Lower lobe of right lung (tissue), 2 donors: ENCODE data around the gene AUTS2. TPM values are rescaled to one million over a fixed set of nuclear protein-coding genes. Genes with fewer than 3 reads are reported as not detected.

Experiments
- ATAC-seq, 2 donors: fragments of 200-7000 bp; cut with Tn5 transposase; one replicate each; pipeline ENCODE4 v1.9.1; 2020 to 2022; ENCODE audit warnings: mild to moderate bottlenecking in 2 of 2, moderate library complexity in 2 of 2
- DNase-seq: peaks from one replicate; pipeline ENCODE4 v3.0.0-alpha.2; 2020
- H3K27ac ChIP-seq: fragments of 200-600 bp; one replicate; pipeline ENCODE4 v1.8.0; 2022
- H3K27me3 ChIP-seq: fragments of 200-600 bp; one replicate; pipeline ENCODE4 v1.8.0; 2022; ENCODE audit warnings: low read depth
- H3K36me3 ChIP-seq: fragments of 200-600 bp; one replicate; pipeline ENCODE4 v1.8.0; 2022; ENCODE audit warnings: mild to moderate bottlenecking
- H3K4me1 ChIP-seq: fragments of 200-600 bp; one replicate; pipeline ENCODE4 v1.8.0; 2022
- H3K4me3 ChIP-seq: fragments of 200-600 bp; one replicate; pipeline ENCODE4 v1.8.0; 2022; ENCODE audit warnings: mild to moderate bottlenecking
- H3K9me3 ChIP-seq: fragments of 200-600 bp; one replicate; pipeline ENCODE4 v1.8.0; 2022
- intact Hi-C: fragments of 100-400 bp; cut with DNase I; formaldehyde crosslinking; loops from one replicate; pipeline ENCODE4 v1.11.0; 2022
- total RNA-seq: library from RNA; stranded (reverse); fragmentation: NEBNext Ultra II Directional; extraction: Animal tissue kit (Norgen Biotek cat#: 25700); gene quantifications from one replicate; pipeline ENCODE4 v1.2.1, GENCODE V29; 2021
- TF ChIP-seq, protein P1 (sequence below): fragments of 200-600 bp; IDR thresholded peaks from one replicate; pipeline ENCODE4 v1.8.0; 2022; ENCODE audit warnings: antibody characterized with exemption, mild to moderate bottlenecking
- donor health status: DM: no; HTN: yes; CAD: no; lungs with severe emphysema.

The AUTS2 gene
- total RNA-seq, 1 donor from 2014 or later, result 45.7 TPM

DNA sequence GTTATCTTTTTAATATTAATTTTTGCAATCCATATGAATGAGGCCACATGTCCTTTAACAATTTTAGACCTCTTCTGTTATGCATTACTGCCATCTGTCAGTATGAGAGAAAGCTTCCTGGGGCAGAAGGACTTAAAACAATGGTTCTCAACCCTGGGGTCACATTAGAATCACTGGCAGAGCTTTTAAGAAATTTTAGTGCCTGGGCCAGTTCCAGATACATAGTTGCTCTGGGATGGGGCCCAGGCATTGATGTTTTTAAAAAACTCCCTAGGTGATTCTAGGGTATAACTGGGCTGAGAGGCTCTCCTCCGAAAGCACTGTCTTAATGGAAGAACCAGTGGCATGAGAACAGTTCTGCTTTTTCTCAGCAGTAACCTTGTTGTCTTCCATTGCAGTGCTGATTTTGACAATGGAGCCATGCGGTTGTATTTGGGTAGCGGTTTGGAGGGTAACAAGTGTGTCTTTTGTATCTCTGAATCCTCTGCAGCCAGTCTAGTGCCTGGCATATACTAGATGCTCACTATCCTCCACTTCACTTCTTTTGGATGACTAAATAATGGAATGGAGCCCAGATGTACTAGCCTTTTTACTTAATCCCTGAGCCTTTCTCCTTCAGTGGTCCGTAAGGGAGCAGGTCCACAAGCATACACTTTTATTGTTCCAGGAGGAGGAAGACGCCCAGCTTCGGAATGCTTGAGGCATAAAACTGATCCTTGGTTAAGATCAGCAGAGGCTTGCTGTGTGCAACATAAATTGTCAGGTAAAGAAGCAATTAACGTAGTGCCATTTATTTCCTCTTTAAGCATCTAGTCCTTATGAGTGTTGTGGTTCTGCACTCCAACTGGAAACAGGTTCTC lies 227.1 kb downstream of the AUTS2 start:
- TF ChIP-seq, protein P1, sequence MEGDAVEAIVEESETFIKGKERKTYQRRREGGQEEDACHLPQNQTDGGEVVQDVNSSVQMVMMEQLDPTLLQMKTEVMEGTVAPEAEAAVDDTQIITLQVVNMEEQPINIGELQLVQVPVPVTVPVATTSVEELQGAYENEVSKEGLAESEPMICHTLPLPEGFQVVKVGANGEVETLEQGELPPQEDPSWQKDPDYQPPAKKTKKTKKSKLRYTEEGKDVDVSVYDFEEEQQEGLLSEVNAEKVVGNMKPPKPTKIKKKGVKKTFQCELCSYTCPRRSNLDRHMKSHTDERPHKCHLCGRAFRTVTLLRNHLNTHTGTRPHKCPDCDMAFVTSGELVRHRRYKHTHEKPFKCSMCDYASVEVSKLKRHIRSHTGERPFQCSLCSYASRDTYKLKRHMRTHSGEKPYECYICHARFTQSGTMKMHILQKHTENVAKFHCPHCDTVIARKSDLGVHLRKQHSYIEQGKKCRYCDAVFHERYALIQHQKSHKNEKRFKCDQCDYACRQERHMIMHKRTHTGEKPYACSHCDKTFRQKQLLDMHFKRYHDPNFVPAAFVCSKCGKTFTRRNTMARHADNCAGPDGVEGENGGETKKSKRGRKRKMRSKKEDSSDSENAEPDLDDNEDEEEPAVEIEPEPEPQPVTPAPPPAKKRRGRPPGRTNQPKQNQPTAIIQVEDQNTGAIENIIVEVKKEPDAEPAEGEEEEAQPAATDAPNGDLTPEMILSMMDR, result no peak
- no peak overlapping the region for H3K27ac ChIP-seq
- no peaks in the 10 kb centered on the region for H3K27me3 ChIP-seq
- peaks cover 51% of the 10 kb centered on the region for H3K4me1 ChIP-seq
- no peaks in the 10 kb centered on the region for H3K36me3 ChIP-seq
- H3K9me3 ChIP-seq, result no peaks in the 10 kb centered on the region
- no peak for ATAC-seq
- intact Hi-C loops, result no loop called here
- H3K4me3 ChIP-seq, result no peak overlapping the region
- no peak for DNase-seq

DNA sequence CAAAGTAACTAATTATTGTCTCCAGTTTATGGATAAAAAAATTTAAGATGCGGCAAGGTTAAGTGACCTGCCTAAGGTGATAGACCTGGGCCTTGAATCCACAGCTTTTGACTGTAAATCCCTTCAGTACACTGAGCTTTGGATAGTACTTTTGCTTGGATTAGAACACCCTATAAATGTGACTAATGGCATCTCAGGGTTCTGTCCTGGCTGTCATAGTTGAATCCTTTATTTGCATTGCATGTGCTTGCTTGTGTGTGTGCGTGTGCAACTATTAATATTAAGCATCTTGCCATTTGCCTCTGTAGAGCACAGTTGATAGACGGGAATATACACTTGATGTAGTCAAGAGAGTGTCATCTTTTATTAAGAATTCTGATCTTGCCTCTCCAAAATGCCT lies 228.0 kb downstream of the AUTS2 start:
- intact Hi-C loops, result no loop called here
- Histone ChIP-seq H3K9me3 (no peaks in the 10 kb centered on the region), H3K36me3 (no peaks in the 10 kb centered on the region), H3K27me3 (no peaks in the 10 kb centered on the region), H3K4me1 (peaks cover 49% of the 10 kb centered on the region), H3K4me3 (no peak overlapping the region), H3K27ac (no peak overlapping the region)
- TF ChIP-seq, protein P1, result no peak
- ATAC-seq (no peak), DNase-seq (no peak)

DNA sequence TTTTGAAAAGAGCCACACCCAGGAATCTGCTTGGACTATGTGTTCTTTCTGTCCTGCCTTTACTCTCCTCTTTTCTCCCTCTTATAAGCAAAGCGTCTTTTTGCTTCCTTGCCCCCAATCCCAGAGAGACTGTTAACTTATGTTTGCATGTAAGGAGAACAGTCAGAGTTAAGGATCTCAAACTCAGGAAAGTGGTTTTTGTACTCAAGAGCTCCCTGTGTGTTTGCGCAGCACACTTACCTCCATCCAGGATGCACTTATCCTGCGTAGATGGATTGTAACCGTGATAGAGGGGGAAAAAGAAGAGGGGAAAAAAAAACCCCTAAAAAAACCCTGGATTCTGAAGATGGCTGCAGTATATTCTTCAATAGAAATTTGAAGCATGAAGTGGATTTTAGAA lies 228.9 kb downstream of the AUTS2 start:
- no peaks in the 10 kb centered on the region for H3K27me3 ChIP-seq
- H3K27ac ChIP-seq, result no peak overlapping the region
- peaks cover 47% of the 10 kb centered on the region for H3K4me1 ChIP-seq
- H3K9me3 ChIP-seq, result no peaks in the 10 kb centered on the region
- TF ChIP-seq, protein P1, result no peak
- intact Hi-C loops, result no loop called here
- DNase-seq, result no peak
- peak; percentile 66 to 91 for ATAC-seq
- no peaks in the 10 kb centered on the region for H3K36me3 ChIP-seq
- no peak overlapping the region for H3K4me3 ChIP-seq

DNA sequence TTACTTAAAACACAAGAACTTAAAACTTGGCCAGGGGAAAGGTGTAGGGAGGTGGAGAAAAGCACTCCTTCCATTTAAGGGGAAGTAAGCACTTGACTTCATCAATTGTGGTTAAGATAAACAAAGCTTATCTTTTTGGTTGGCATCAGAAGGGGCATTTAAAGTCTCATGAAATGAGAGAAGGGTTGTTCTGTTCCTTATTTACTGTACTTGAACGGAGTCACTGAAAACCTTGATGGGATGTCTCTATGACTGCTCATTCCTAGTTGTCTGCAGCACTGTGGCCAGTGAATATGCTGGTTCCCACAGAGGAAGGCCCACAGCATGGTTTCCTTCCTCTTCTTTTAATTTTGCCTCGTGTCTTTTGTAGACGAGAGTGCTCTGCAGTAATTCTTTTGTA lies 229.3 kb downstream of the AUTS2 start:
- Histone ChIP-seq H3K27me3 (no peaks in the 10 kb centered on the region), H3K4me3 (no peak overlapping the region), H3K4me1 (peaks cover 43% of the 10 kb centered on the region), H3K27ac (no peak overlapping the region), H3K36me3 (no peaks in the 10 kb centered on the region), H3K9me3 (no peaks in the 10 kb centered on the region)
- no peak for DNase-seq
- TF ChIP-seq, protein P1, result no peak
- ATAC-seq, result peak; percentile 67 to 85
- intact Hi-C loops, result no loop called here

DNA sequence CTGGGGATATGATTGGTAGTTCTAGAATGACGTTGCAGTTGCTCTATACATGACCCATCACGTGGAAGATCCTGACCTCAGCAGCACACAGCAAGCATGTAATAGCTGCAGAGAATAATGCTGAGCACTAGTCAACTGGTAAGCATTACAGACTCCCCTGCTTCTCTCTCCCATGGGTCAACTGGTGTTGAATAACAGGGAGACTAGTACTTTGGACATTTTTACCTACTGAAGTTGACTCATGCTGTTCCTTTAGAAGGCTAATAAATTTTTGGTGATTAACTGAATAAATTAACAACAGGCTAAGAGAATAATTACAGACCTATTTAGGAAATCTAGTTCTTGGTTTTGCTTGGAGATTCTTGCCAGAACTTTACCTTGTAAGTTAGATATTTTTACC lies 234.1 kb downstream of the AUTS2 start:
- Histone ChIP-seq H3K27me3 (no peaks in the 10 kb centered on the region), H3K9me3 (no peaks in the 10 kb centered on the region), H3K36me3 (no peaks in the 10 kb centered on the region), H3K27ac (no peak overlapping the region), H3K4me1 (peaks cover 8% of the 10 kb centered on the region), H3K4me3 (no peak overlapping the region)
- no peak for DNase-seq
- intact Hi-C loops, result no loop called here
- ATAC-seq, result no peak
- TF ChIP-seq, protein P1, result no peak
